ENCODE results near the gene SDHAF4. TPM values are rescaled to one million over a fixed set of nuclear protein-coding genes. Genes with fewer than 3 reads are reported as not detected.

The SDHAF4 gene
- total and polyA plus RNA-seq, 9 donors: 6.1 to 17.7 (median 9.5) TPM

GRCh38 chr6:70627500-70628254, 60.9 kb downstream of the SDHAF4 start:
- 94 to 96% (median 95%) methylated on average over 32 to 36 of the region's 36 CpGs for WGBS, 3 donors
- intact Hi-C loops (cut with DNase I): no loop called here

GRCh38 chr6:70629929-70630328, 63.2 kb downstream of the SDHAF4 start:
- DNase-seq: no peak
- 54 to 77% (median 63%) methylated on average over 1 of the region's 1 CpG for WGBS, 3 donors
- no peak overlapping the region for H3K4me3 ChIP-seq
- no peaks in the 10 kb centered on the region for H3K9me3 ChIP-seq
- no peaks in the 10 kb centered on the region for H3K4me1 ChIP-seq (ENCODE audit: insufficient read depth)
- no peak overlapping the region for H3K27ac ChIP-seq
- H3K36me3 ChIP-seq: no peaks in the 10 kb centered on the region
- intact Hi-C loops (cut with DNase I): no loop called here
- TF ChIP-seq CTCF (IDR thresholded peaks at IDR 0.05) (no peak), EP300 (IDR thresholded peaks at IDR 0.05) (no peak), POLR2A (IDR thresholded peaks at IDR 0.05) (no peak)
- no peaks in the 10 kb centered on the region for H3K27me3 ChIP-seq

More at GRCh38 chr6:70627500-70628254, 60.9 kb downstream of the SDHAF4 start:
- no peaks in the 10 kb centered on the region for H3K36me3 ChIP-seq
- no peaks in the 10 kb centered on the region for H3K27me3 ChIP-seq
- H3K4me1 ChIP-seq (ENCODE audit: insufficient read depth): no peaks in the 10 kb centered on the region
- TF ChIP-seq CTCF (IDR thresholded peaks at IDR 0.05) (no peak), POLR2A (IDR thresholded peaks at IDR 0.05) (no peak), EP300 (IDR thresholded peaks at IDR 0.05) (no peak)
- H3K27ac ChIP-seq: no peak overlapping the region
- DNase-seq: no peak
- no peak overlapping the region for H3K4me3 ChIP-seq
- no peaks in the 10 kb centered on the region for H3K9me3 ChIP-seq

GRCh38 chr6:70633870-70634269, 67.1 kb downstream of the SDHAF4 start:
- intact Hi-C loops (cut with DNase I): no loop called here
- WGBS, 3 donors: 43 to 94% (median 88%) methylated on average over 2 of the region's 2 CpGs
- Histone ChIP-seq H3K27ac (no peak overlapping the region), H3K9me3 (no peaks in the 10 kb centered on the region), H3K4me3 (no peak overlapping the region), H3K27me3 (no peaks in the 10 kb centered on the region), H3K36me3 (no peaks in the 10 kb centered on the region), H3K4me1 (ENCODE audit: insufficient read depth) (no peaks in the 10 kb centered on the region)
- TF ChIP-seq CTCF (IDR thresholded peaks at IDR 0.05) (no peak), POLR2A (IDR thresholded peaks at IDR 0.05) (no peak), EP300 (IDR thresholded peaks at IDR 0.05) (no peak)
- no peak for DNase-seq

GRCh38 chr6:70636596-70636995, 69.9 kb downstream of the SDHAF4 start:
- H3K27me3 ChIP-seq: no peaks in the 10 kb centered on the region
- no peaks in the 10 kb centered on the region for H3K4me1 ChIP-seq (ENCODE audit: insufficient read depth)
- TF ChIP-seq POLR2A (IDR thresholded peaks at IDR 0.05) (no peak), EP300 (IDR thresholded peaks at IDR 0.05) (no peak), CTCF (IDR thresholded peaks at IDR 0.05) (no peak)
- no peak overlapping the region for H3K27ac ChIP-seq
- H3K9me3 ChIP-seq: no peaks in the 10 kb centered on the region
- H3K36me3 ChIP-seq: no peaks in the 10 kb centered on the region
- WGBS, 3 donors: 88 to 94% (median 93%) methylated on average over 8 of the region's 8 CpGs
- H3K4me3 ChIP-seq: no peak overlapping the region
- intact Hi-C loops (cut with DNase I): no loop called here
- DNase-seq: no peak
